ENCODE data around the gene RUSF1.
"Not testable (repeated sequence)": the region's sequence is repeated elsewhere in the genome, so short reads cannot be mapped to it uniquely, and the experiment has no call there.

The RUSF1 gene

DNA sequence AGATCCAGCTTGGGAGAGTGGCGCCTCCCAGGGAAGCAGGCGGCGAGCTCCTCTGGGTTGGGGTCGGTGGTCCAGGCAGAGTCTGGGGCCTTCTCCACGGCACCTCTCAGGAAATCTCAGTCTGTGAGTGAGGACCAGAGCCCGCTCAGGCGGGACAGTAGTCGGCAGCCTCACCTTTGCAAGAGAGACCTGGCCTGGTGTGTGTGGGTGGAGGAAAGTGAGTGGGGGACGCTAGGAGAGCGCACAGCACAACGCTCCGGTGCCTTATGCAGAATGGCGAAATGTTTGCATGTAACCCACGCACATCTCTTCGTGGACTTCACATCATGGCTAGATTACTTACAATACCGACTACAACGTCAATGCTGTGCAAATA lies 21.7 kb upstream of the RUSF1 start:
- TF ChIP-seq FOXK2 (IDR thresholded peaks at IDR 0.05) (no peak), NFRKB (IDR thresholded peaks at IDR 0.05) (no peak), TARDBP (IDR thresholded peaks at IDR 0.05) (no peak), FOXA1 (IDR thresholded peaks at IDR 0.05) (no peak), HDGF (IDR thresholded peaks at IDR 0.05; ENCODE audit: borderline replicate concordance) (no peak), ELF4 (IDR thresholded peaks at IDR 0.05) (no peak)
- no peak for DNase-seq (ENCODE audit: extremely low spot score)
- POLR2A ChIA-PET: no interaction called here
- CTCF ChIA-PET: no interaction called here

DNA sequence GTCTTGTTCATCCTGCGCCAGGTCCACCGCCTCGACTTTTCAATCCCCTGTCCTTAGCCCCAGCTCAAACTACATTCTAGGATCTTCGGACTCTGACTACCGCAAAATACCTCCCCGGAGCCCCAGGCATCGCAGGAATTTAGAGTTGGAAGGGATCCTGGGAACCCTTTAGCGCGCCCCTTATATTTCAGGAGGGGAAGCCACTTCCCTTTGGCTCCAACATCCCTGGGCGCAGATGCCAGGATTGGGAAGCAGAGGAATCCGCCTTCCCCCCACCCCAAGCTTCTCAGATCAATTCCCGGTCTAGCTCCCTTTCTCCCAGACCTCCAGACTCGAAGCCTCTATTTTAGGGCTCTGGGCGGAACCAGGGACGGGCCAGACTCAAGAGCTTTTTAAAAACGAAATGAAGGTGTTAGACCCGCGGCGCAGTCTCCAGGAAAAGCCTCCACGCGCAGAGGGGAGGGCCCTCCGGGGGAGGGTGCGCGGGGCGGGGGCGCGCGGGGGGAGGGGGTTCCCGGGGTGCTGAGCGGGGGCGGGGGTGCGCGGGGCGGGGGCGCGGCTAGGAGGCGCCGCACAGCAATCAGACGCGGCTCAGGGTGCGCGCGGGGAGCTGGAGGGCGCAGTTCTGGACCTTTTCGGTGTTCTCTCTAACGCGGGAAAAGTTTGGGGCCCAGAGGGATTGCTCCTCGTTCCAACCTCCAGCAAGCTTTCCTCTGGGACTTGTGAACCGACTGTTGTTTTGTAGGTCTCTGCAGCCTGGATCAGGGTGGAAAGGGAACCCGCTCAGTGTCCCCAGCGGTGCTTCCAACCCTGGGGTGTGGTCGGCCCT lies 21.1 kb upstream of the RUSF1 start:
- CTCF ChIA-PET: no interaction called here
- POLR2A ChIA-PET: no interaction called here
- DNase-seq (ENCODE audit: extremely low spot score): no peak
- TF ChIP-seq NFRKB (IDR thresholded peaks at IDR 0.05) (no peak), ELF4 (IDR thresholded peaks at IDR 0.05) (no peak), TARDBP (IDR thresholded peaks at IDR 0.05) (no peak)

DNA sequence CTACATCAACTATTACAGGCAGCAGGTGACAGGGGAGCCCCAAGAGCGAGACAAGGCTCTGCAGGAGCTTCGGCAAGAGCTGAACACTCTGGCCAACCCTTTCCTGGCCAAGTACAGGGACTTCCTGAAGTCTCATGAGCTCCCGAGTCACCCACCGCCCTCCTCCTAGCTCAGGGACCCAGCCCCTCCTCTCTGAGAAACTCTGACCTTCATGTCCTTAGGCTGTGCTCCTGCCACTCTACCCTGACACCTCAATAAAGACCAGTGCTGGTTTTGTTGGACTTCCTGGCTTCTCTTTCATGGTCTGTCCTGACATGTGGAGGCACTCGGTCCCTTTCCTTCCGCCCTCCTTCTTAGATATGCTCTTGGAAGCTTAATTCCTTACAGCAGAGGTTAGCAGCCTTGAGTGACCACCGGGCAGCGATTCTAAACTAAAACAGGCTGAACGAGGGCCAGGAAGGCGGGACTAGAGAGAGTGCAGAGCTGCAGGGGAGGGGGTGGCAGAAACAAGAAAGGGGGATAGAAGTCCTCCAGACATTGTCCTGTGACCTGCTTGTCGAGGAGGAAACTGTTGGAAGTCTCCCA lies 20.4 kb upstream of the RUSF1 start:
- CTCF ChIA-PET: no interaction called here

GRCh38 chr16:31527734-31528274 lies 19.6 kb upstream of the RUSF1 start, which contains the start of gene AHSP:
TSS of gene AHSP (plus strand) at chr16:31527900. CDS start at chr16:31528140, 240 bp downstream.
- no peak for DNase-seq (ENCODE audit: extremely low spot score)
- ChIA-PET POLR2A (no interaction called here), CTCF (no interaction called here)
- TF ChIP-seq FOXK2 (IDR thresholded peaks at IDR 0.05): no peak
- no peak for TF ChIP-seq L3MBTL2 (conservative IDR thresholded peaks at IDR 0.05)
- no peak for TF ChIP-seq LEF1 (IDR thresholded peaks at IDR 0.05; ENCODE audit: borderline replicate concordance)
- no peak for TF ChIP-seq ARNT (IDR thresholded peaks at IDR 0.05)
- TF ChIP-seq FOXA1 (IDR thresholded peaks at IDR 0.05): no peak
- TF ChIP-seq HDGF (IDR thresholded peaks at IDR 0.05; ENCODE audit: borderline replicate concordance): no peak
- TF ChIP-seq NFRKB (IDR thresholded peaks at IDR 0.05): no peak
- no peak for TF ChIP-seq CTBP1 (IDR thresholded peaks at IDR 0.05; ENCODE audit: borderline replicate concordance)
- no peak for TF ChIP-seq SP1 (IDR thresholded peaks at IDR 0.05)
- no peak for TF ChIP-seq SUZ12 (IDR thresholded peaks at IDR 0.05)
- TF ChIP-seq, protein P1, sequence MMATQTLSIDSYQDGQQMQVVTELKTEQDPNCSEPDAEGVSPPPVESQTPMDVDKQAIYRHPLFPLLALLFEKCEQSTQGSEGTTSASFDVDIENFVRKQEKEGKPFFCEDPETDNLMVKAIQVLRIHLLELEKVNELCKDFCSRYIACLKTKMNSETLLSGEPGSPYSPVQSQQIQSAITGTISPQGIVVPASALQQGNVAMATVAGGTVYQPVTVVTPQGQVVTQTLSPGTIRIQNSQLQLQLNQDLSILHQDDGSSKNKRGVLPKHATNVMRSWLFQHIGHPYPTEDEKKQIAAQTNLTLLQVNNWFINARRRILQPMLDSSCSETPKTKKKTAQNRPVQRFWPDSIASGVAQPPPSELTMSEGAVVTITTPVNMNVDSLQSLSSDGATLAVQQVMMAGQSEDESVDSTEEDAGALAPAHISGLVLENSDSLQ (IDR thresholded peaks at IDR 0.05): no peak

More for the DNA sequence above, 20.4 kb upstream of the RUSF1 start:
- POLR2A ChIA-PET: no interaction called here
- no peak for DNase-seq (ENCODE audit: extremely low spot score)
- TF ChIP-seq FOXA1 (IDR thresholded peaks at IDR 0.05): no peak
- no peak for TF ChIP-seq FOXK2 (IDR thresholded peaks at IDR 0.05)
- TF ChIP-seq ZNF384 (IDR thresholded peaks at IDR 0.05): no peak
- TF ChIP-seq, protein P1 (IDR thresholded peaks at IDR 0.05): no peak
- no peak for TF ChIP-seq LEF1 (IDR thresholded peaks at IDR 0.05; ENCODE audit: borderline replicate concordance)
- TF ChIP-seq L3MBTL2 (conservative IDR thresholded peaks at IDR 0.05): no peak
- TF ChIP-seq TARDBP (IDR thresholded peaks at IDR 0.05): no peak
- TF ChIP-seq CTBP1 (IDR thresholded peaks at IDR 0.05; ENCODE audit: borderline replicate concordance): no peak
- TF ChIP-seq HDGF (IDR thresholded peaks at IDR 0.05; ENCODE audit: borderline replicate concordance): no peak
- TF ChIP-seq FOXM1 (IDR thresholded peaks at IDR 0.05; ENCODE audit: borderline replicate concordance): no peak
- no peak for TF ChIP-seq ARNT (IDR thresholded peaks at IDR 0.05)
- no peak for TF ChIP-seq SUZ12 (IDR thresholded peaks at IDR 0.05)
- no peak for TF ChIP-seq NFRKB (IDR thresholded peaks at IDR 0.05)
- TF ChIP-seq BHLHE40 (IDR thresholded peaks at IDR 0.05; ENCODE audit: borderline replicate concordance): no peak
- no peak for TF ChIP-seq ELF4 (IDR thresholded peaks at IDR 0.05)
- no peak for TF ChIP-seq SP1 (IDR thresholded peaks at IDR 0.05)

GRCh38 chr16:31525113-31525512 lies 16.9 kb upstream of the RUSF1 start:
- ChIA-PET CTCF (no interaction called here), POLR2A (interaction anchor here (0.9 kb wide), 1 partner anchor 17 kb away, joined by 3 read pairs; the partner anchor contains the start of gene RUSF1)
- TF ChIP-seq FOXK2 (IDR thresholded peaks at IDR 0.05): no peak
- TF ChIP-seq ZNF384 (IDR thresholded peaks at IDR 0.05): no peak
- TF ChIP-seq FOXM1 (IDR thresholded peaks at IDR 0.05; ENCODE audit: borderline replicate concordance): no peak
- no peak for TF ChIP-seq SUZ12 (IDR thresholded peaks at IDR 0.05)
- TF ChIP-seq NFRKB (IDR thresholded peaks at IDR 0.05): no peak
- TF ChIP-seq HDGF (IDR thresholded peaks at IDR 0.05; ENCODE audit: borderline replicate concordance): no peak
- TF ChIP-seq, protein P1 (IDR thresholded peaks at IDR 0.05): no peak
- no peak for TF ChIP-seq L3MBTL2 (conservative IDR thresholded peaks at IDR 0.05)
- no peak for TF ChIP-seq FOXA1 (IDR thresholded peaks at IDR 0.05)
- TF ChIP-seq TARDBP (IDR thresholded peaks at IDR 0.05): no peak
- TF ChIP-seq CTBP1 (IDR thresholded peaks at IDR 0.05; ENCODE audit: borderline replicate concordance): no peak
- TF ChIP-seq LEF1 (IDR thresholded peaks at IDR 0.05; ENCODE audit: borderline replicate concordance): no peak
- no peak for TF ChIP-seq ELF4 (IDR thresholded peaks at IDR 0.05)
- TF ChIP-seq SP1 (IDR thresholded peaks at IDR 0.05): no peak
- TF ChIP-seq BHLHE40 (IDR thresholded peaks at IDR 0.05; ENCODE audit: borderline replicate concordance): no peak
- TF ChIP-seq ARNT (IDR thresholded peaks at IDR 0.05): no peak
- no peak for DNase-seq (ENCODE audit: extremely low spot score)

- DNase-seq (ENCODE audit: extremely low spot score); POLR2A ChIA-PET; CTCF ChIA-PET: not testable (repeated sequence)
Measured at GRCh38 chr16:31523768-31524167, 15.6 kb upstream of the RUSF1 start.

Data from HEK293T (cell line).